ENCODE results near the gene TRIM47.

The TRIM47 gene

GRCh38 chr17:75827308-75828075 is 50.9 kb downstream of the TRIM47 start:
- Histone ChIP-seq H3K4me3 (ENCODE audit: low read length) (no peak overlapping the region), H3K9me3 (ENCODE audit: control insufficient read depth, insufficient read depth, low read length) (no peaks in the 10 kb centered on the region), H3K27me3 (ENCODE audit: control insufficient read depth, insufficient read depth, low read length) (no peaks in the 10 kb centered on the region), H3K36me3 (ENCODE audit: control insufficient read depth, insufficient read depth, low read length) (peaks cover 13% of the 10 kb centered on the region), H3K27ac (ENCODE audit: low read length) (no peak overlapping the region), H3K4me1 (ENCODE audit: control insufficient read depth, insufficient read depth, low read length) (peaks cover 9% of the 10 kb centered on the region; the same call in 1 of the 2 replicates)
- DNase-seq (ENCODE audit: low read depth, low spot score): peak; percentile 48
- no CpG with 5 or more reads among the region's 21 CpGs for WGBS (ENCODE audit: insufficient coverage, insufficient read length)

- no peak overlapping the region for H3K27ac ChIP-seq (ENCODE audit: low read length)
- H3K4me1 ChIP-seq (ENCODE audit: control insufficient read depth, insufficient read depth, low read length): peaks cover 9% of the 10 kb centered on the region; the same call in 1 of the 2 replicates
- no peak overlapping the region for H3K4me3 ChIP-seq (ENCODE audit: low read length)
- H3K27me3 ChIP-seq (ENCODE audit: control insufficient read depth, insufficient read depth, low read length): no peaks in the 10 kb centered on the region
- WGBS (ENCODE audit: insufficient coverage, insufficient read length): no CpG with 5 or more reads among the region's 14 CpGs
- H3K9me3 ChIP-seq (ENCODE audit: control insufficient read depth, insufficient read depth, low read length): no peaks in the 10 kb centered on the region
- no peak for DNase-seq (ENCODE audit: low read depth, low spot score)
- peaks cover 16% of the 10 kb centered on the region for H3K36me3 ChIP-seq (ENCODE audit: control insufficient read depth, insufficient read depth, low read length)
Observed at GRCh38 chr17:75826561-75827307, 51.6 kb downstream of the TRIM47 start.

GRCh38 chr17:75825748-75826370 is 52.5 kb downstream of the TRIM47 start:
- Histone ChIP-seq H3K4me3 (ENCODE audit: low read length) (no peak overlapping the region), H3K36me3 (ENCODE audit: control insufficient read depth, insufficient read depth, low read length) (peaks cover 21% of the 10 kb centered on the region), H3K27ac (ENCODE audit: low read length) (no peak overlapping the region), H3K27me3 (ENCODE audit: control insufficient read depth, insufficient read depth, low read length) (no peaks in the 10 kb centered on the region), H3K4me1 (ENCODE audit: control insufficient read depth, insufficient read depth, low read length) (peaks cover 9% of the 10 kb centered on the region; the same call in 1 of the 2 replicates), H3K9me3 (ENCODE audit: control insufficient read depth, insufficient read depth, low read length) (no peaks in the 10 kb centered on the region)
- DNase-seq (ENCODE audit: low read depth, low spot score): no peak
- no CpG with 5 or more reads among the region's 12 CpGs for WGBS (ENCODE audit: insufficient coverage, insufficient read length)

GRCh38 chr17:75825149-75825552 is 53.2 kb downstream of the TRIM47 start:
- DNase-seq (ENCODE audit: low read depth, low spot score): no peak
- Histone ChIP-seq H3K27me3 (ENCODE audit: control insufficient read depth, insufficient read depth, low read length) (no peaks in the 10 kb centered on the region), H3K36me3 (ENCODE audit: control insufficient read depth, insufficient read depth, low read length) (peaks cover 28% of the 10 kb centered on the region), H3K27ac (ENCODE audit: low read length) (no peak overlapping the region), H3K4me3 (ENCODE audit: low read length) (no peak overlapping the region), H3K4me1 (ENCODE audit: control insufficient read depth, insufficient read depth, low read length) (peaks cover 4% of the 10 kb centered on the region; the same call in 1 of the 2 replicates), H3K9me3 (ENCODE audit: control insufficient read depth, insufficient read depth, low read length) (no peaks in the 10 kb centered on the region)
- WGBS (ENCODE audit: insufficient coverage, insufficient read length): no CpG with 5 or more reads among the region's 13 CpGs

- H3K4me3 ChIP-seq (ENCODE audit: low read length): no peak overlapping the region
- H3K27ac ChIP-seq (ENCODE audit: low read length): no peak overlapping the region
- 0 out of 2 replicates have a peak, but pooled peaks cover 4% of the 10 kb centered on the region for H3K4me1 ChIP-seq (ENCODE audit: control insufficient read depth, insufficient read depth, low read length)
- no peak for DNase-seq (ENCODE audit: low read depth, low spot score)
- H3K36me3 ChIP-seq (ENCODE audit: control insufficient read depth, insufficient read depth, low read length): peaks cover 33% of the 10 kb centered on the region
- no CpG with 5 or more reads among the region's 2 CpGs for WGBS (ENCODE audit: insufficient coverage, insufficient read length)
- no peaks in the 10 kb centered on the region for H3K27me3 ChIP-seq (ENCODE audit: control insufficient read depth, insufficient read depth, low read length)
- H3K9me3 ChIP-seq (ENCODE audit: control insufficient read depth, insufficient read depth, low read length): no peaks in the 10 kb centered on the region
Observed at GRCh38 chr17:75824666-75825065, 53.7 kb downstream of the TRIM47 start.

Measured in iPS DF 6.9 (cell line).